RWPE1 (cell line): Measurements from ENCODE around the gene EVX2.

Source experiments
- CTCF ChIA-PET: fragments of 350-600 bp; sonication (Branson Sonifier 250); formaldehyde crosslinking; extraction: SDS; loops from one replicate; lab custom pipeline; 2021; lab: Yijun Ruan, JAX
- POLR2A ChIA-PET: fragments of 400-600 bp; formaldehyde crosslinking; extraction: SDS; loops from one replicate; lab custom pipeline; 2020; ENCODE audit warnings: antibody characterized with exemption; ENCODE audit not compliant: low non-redundant PET; lab: Yijun Ruan, JAX
- DNase-seq: peaks from one replicate; pipeline ENCODE4 v3.0.0; 2012; ENCODE audit warnings: low spot score
- H3K27ac ChIP-seq: fragments of 450-650 bp; 2 replicates; pipeline ENCODE4 v1.5.1; 2017
- CTCF ChIP-seq: fragments of 450-650 bp; conservative IDR thresholded peaks from 2 replicates; pipeline ENCODE4 v1.5.1; 2017; ENCODE audit warnings: low read depth, mild to moderate bottlenecking

The EVX2 gene

DNA sequence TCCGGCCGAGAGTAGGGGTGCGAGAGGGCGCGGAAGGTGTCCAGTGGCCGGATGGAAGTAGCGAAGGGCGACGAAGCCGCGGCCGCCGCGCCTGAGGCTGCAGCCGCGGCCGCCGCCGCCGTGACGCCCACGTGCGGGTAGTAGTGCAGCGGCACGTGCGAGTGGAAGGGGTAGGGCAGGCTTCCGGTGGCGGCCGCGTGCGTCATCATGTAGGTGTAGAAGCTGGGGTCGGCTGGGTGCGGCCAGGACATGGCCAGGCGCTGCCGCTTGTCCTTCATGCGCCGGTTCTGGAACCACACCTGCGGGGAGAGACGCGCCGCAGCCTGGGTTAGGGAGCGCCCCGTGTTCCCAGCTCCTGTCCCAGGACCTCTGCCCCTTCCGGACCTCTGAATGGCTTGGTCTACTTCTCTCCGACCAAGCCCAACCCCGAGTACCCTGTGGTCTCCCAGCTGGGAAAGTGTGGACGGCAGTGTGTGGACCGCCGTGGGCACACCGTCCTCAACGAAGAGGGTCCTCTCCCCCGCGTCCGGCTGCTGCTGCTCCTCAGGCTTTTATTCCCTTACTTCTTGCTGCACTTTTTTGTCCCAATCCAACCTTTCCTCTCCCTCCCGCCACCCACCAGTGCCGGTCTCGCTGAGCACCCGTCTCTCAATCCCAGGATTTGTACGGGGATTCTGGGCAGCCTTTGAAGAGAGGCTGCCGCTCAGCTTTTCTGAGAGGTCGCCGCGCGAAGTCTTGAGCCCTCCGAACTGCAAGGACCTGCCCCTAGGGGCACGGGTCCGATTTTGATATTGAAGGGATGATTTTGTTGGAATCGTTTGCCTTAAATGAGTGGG lies 3.0 kb downstream of the EVX2 start:
- peak; percentile 43 for DNase-seq
- CTCF ChIA-PET = interaction anchor here (0.6 to 2.0 kb wide), 7 partner anchors 16 to 1119 kb away, joined by 3 to 16 read pairs (median 4); no protein-coding TSS in a partner anchor
- H3K27ac ChIP-seq = no peak overlapping the region
- no peak for TF ChIP-seq CTCF
- POLR2A ChIA-PET = no interaction called here

DNA sequence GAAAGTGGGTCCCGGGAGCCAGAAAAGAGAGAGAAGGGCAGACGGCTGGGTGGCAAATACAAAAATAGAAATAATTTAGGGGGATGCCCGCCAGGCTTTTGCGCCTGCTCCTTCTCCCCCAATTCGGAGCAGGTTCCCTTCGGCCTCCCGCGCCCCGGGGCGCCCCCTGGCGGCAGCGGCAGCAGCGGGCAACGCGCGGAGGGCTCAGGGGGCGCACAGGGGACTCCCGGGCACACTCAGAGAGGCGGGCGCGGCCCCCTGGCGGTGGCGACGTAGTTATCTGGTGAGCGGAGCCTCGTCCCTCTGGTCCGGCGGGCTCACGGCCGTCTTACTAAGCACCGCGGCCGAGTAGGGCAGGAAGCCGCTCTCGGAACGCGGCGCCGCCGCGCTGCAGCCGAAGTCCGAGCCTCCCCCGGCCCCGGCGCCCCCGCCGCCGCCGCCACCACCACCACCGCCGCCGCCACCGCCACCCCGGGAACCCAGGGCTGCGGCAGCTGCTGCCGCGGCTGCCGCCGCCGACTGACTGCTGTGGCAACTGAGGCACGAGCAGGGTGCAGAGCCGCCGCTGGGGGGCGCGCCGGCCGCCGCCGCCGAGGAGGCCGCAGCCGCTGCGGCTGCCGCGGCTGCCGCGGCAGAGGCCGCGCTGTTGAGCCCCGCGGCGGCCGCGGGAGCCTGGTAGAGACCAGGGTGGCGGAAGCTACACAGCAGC lies 3.8 kb downstream of the EVX2 start:
- peak; percentile 75 for TF ChIP-seq CTCF
- peak; percentile 59 for DNase-seq
- POLR2A ChIA-PET = no interaction called here
- H3K27ac ChIP-seq = no peak overlapping the region
- CTCF ChIA-PET = interaction anchor here (0.6 to 2.0 kb wide), 10 partner anchors 9 to 1120 kb away, joined by 3 to 16 read pairs (median 3); no protein-coding TSS in a partner anchor

GRCh38 chr2:176079285-176079830 lies 4.4 kb downstream of the EVX2 start:
- CTCF ChIA-PET = interaction anchor here (0.6 to 2.0 kb wide), 12 partner anchors 10 to 984 kb away, joined by 3 to 16 read pairs (median 4); no protein-coding TSS in a partner anchor

DNA sequence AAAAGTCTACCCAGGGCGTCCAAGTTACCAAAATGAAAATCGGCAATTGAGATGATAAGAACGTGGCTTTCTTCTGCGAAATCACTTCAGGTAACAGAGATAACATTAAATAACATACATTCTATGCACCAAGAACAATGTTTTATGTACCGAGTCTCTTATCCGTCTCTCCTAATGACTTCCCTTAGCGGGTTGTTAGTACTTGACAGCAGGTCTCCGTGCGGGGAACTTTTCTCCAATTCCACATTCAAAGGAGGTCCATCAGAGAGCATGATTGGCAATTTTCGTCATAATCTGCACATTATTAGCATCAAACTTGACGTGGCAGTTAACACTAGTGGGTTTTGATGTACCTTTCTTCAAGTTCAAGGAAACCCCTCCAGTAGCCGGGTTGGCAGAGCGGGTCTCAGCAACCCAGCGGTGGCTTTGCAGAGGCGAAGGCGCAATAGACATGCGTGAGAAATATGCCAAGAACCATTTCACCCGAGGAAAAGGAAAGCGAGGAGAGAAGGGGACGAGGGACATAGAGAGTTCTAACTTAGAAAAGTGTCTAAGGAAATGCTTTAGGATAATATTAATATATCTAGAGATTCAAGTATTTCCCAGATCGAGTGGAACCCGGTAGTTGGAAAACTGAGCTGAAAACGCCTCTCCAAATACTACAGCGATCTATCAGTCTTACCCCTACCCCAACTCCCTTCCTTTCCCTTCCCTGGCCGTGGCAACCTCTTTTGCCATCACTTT lies 5.0 kb downstream of the EVX2 start:
- CTCF ChIA-PET = interaction anchor here (0.5 to 2.0 kb wide), 10 partner anchors 18 to 713 kb away, joined by 3 to 16 read pairs (median 4); no protein-coding TSS in a partner anchor
- DNase-seq = no peak
- POLR2A ChIA-PET = no interaction called here
- H3K27ac ChIP-seq = no peak overlapping the region
- no peak for TF ChIP-seq CTCF

More at GRCh38 chr2:176079285-176079830, 4.4 kb downstream of the EVX2 start:
- no peak for TF ChIP-seq CTCF
- no peak for DNase-seq
- POLR2A ChIA-PET = no interaction called here
- no peak overlapping the region for H3K27ac ChIP-seq

- POLR2A ChIA-PET = no interaction called here
- CTCF ChIA-PET = no interaction called here
- no peak overlapping the region for H3K27ac ChIP-seq
- DNase-seq = no peak
- no peak for TF ChIP-seq CTCF
Observed at GRCh38 chr2:176076796-176077195, 7.0 kb downstream of the EVX2 start.
